Mesendoderm (in vitro differentiated cells): ENCODE measurements around the gene RPP40.
A peak's percentile ranks its signal among the peaks of the same experiment; 100 is the strongest.
"Not testable (repeated sequence)": the region's sequence is repeated elsewhere in the genome, so short reads cannot be mapped to it uniquely, and the experiment has no call there.

Experiments used
- DNase-seq: peaks from one replicate; pipeline ENCODE4 v3.0.0; 2013
- H2AK5ac ChIP-seq: 2 replicates; pipeline ENCODE4 v1.6.1; 2013; ENCODE audit warnings: low read length, inconsistent platforms
- H2BK120ac ChIP-seq: 2 replicates; pipeline ENCODE4 v1.6.1; 2013; ENCODE audit warnings: low read depth, mild to moderate bottlenecking, low read length, moderate library complexity, mixed read lengths
- H2BK15ac ChIP-seq: replicated peaks from 2 replicates; pipeline ENCODE4 v1.6.1; 2013; ENCODE audit warnings: low read depth, mild to moderate bottlenecking, moderate library complexity
- H2BK5ac ChIP-seq: 2 replicates; pipeline ENCODE4 v1.6.1; 2013; ENCODE audit warnings: low read length, inconsistent platforms
- H3K18ac ChIP-seq: 2 replicates; pipeline ENCODE4 v1.6.1; 2013; ENCODE audit warnings: mild to moderate bottlenecking, low read length, mixed read lengths
- H3K23ac ChIP-seq: one replicate; pipeline ENCODE4 v1.6.1; 2013; ENCODE audit warnings: low read length
- H3K27ac ChIP-seq: 2 replicates; pipeline ENCODE4 v1.5.1; 2013; ENCODE audit warnings: low read depth, mild to moderate bottlenecking, inconsistent platforms, low read length, moderate library complexity
- H3K27me3 ChIP-seq: 2 replicates; pipeline ENCODE4 v1.6.1; 2013; ENCODE audit warnings: low read length, control low read depth, mild to moderate bottlenecking, inconsistent platforms; ENCODE audit not compliant: insufficient read depth, poor library complexity
- H3K36me3 ChIP-seq: 2 replicates; pipeline ENCODE4 v1.6.1; 2013; ENCODE audit warnings: low read length, inconsistent platforms; ENCODE audit not compliant: control insufficient read depth, insufficient read depth
- H3K4ac ChIP-seq: one replicate; pipeline ENCODE4 v1.6.1; 2013; ENCODE audit warnings: low read depth, mild to moderate bottlenecking, low read length, moderate library complexity
- H3K4me1 ChIP-seq: 2 replicates; pipeline ENCODE4 v1.6.1; 2013; ENCODE audit warnings: low read depth, low read length, inconsistent platforms; ENCODE audit not compliant: control insufficient read depth
- H3K4me2 ChIP-seq: 2 replicates; pipeline ENCODE4 v1.6.1; 2013; ENCODE audit warnings: low read length
- H3K4me3 ChIP-seq: 2 replicates; pipeline ENCODE4 v1.5.1; 2013; ENCODE audit warnings: mild to moderate bottlenecking, low read length
- H3K56ac ChIP-seq: one replicate; pipeline ENCODE4 v1.6.1; 2013; ENCODE audit warnings: low read length
- H3K79me1 ChIP-seq: 2 replicates; pipeline ENCODE4 v1.6.1; 2013; ENCODE audit warnings: low read length, inconsistent platforms
- H3K79me2 ChIP-seq: 2 replicates; pipeline ENCODE4 v1.6.1; 2013; ENCODE audit warnings: mild to moderate bottlenecking, low read length; ENCODE audit not compliant: control insufficient read depth, insufficient read depth
- H3K9ac ChIP-seq: 2 replicates; pipeline ENCODE4 v1.6.1; 2013; ENCODE audit warnings: low read length, inconsistent platforms
- H4K5ac ChIP-seq: one replicate; pipeline ENCODE4 v1.6.1; 2013; ENCODE audit warnings: low read length
- H4K8ac ChIP-seq: one replicate; pipeline ENCODE4 v1.6.1; 2013; ENCODE audit warnings: low read depth, mild to moderate bottlenecking, control low read depth, low read length, moderate library complexity
- WGBS: extraction: QIAGEN DNeasy Blood & Tissue Kit; methylation state at CpG from one replicate; pipeline ENCODE4 v1.1.7; 2013; ENCODE audit warnings: low lambda C conversion rate, missing lambda C conversion rate; ENCODE audit not compliant: insufficient coverage; ENCODE audit errors: extremely low coverage; 5-methylcytosine and 5-hydroxymethylcytosine counted together

The RPP40 gene

DNA sequence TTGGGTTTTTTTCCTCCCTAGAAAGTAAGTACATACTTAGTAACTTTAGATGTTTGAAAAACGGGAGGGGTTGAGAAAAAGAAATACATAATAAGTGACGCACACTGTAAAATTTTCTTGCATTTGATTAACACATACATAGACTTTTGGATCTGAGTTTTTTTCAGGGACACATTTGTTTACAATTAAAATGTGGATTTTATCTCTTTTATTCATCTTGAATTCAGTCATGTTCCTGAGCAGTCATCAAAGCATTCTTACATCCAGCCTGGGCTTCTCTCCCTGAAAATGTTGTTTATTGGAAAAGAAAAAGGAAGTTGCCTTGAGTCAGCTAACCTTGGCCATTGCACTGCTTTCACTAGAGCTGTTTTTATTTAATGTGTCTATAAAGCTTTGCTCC lies 8.7 kb upstream of the RPP40 start:
- no peak overlapping the region for H2BK5ac ChIP-seq
- no peaks in the 10 kb centered on the region for H3K36me3 ChIP-seq
- no peaks in the 10 kb centered on the region for H3K79me1 ChIP-seq
- H3K18ac ChIP-seq = no peak overlapping the region
- H2BK15ac ChIP-seq = no peak overlapping the region
- H3K56ac ChIP-seq = no peak overlapping the region
- no peak overlapping the region for H2BK120ac ChIP-seq
- H3K4ac ChIP-seq = no peak overlapping the region
- no peak overlapping the region for H3K4me3 ChIP-seq
- no peak overlapping the region for H4K5ac ChIP-seq
- H3K9ac ChIP-seq = no peak overlapping the region
- no peak overlapping the region for H4K8ac ChIP-seq
- WGBS = no CpG with 5 or more reads among the region's 2 CpGs
- no peaks in the 10 kb centered on the region for H3K4me1 ChIP-seq
- H2AK5ac ChIP-seq = no peak overlapping the region
- no peak for DNase-seq
- H3K27ac ChIP-seq = no peak overlapping the region
- no peak overlapping the region for H3K4me2 ChIP-seq
- no peak overlapping the region for H3K23ac ChIP-seq
- H3K27me3 ChIP-seq = no peaks in the 10 kb centered on the region
- no peaks in the 10 kb centered on the region for H3K79me2 ChIP-seq

DNA sequence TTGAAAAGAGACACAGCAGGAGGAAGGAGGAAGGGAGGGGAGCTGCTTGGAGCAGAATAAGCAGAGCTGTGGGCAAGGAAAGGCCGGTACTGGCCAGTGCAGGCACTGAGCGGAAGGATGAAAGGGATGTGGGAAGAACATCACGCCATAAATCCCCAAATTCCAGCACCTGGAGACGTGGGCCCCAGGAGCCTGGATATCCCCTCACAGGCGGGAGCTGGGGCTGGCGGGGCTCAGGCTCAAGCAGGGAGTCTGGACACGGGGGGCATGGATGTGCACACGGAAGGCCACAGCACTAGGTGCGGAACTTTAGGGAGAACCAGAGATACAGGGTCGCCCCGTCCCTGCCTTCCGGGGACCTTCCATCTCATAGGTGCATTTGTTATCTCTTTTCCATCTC lies 7.5 kb upstream of the RPP40 start:
- Histone ChIP-seq H4K8ac (no peak overlapping the region), H3K9ac (no peak overlapping the region), H3K27me3 (no peaks in the 10 kb centered on the region), H4K5ac (no peak overlapping the region), H2BK120ac (no peak overlapping the region), H3K4me3 (no peak overlapping the region), H3K79me1 (no peaks in the 10 kb centered on the region), H2BK5ac (no peak overlapping the region), H3K4ac (no peak overlapping the region), H3K27ac (no peak overlapping the region), H3K79me2 (no peaks in the 10 kb centered on the region), H3K4me1 (no peaks in the 10 kb centered on the region), H2BK15ac (no peak overlapping the region), H2AK5ac (no peak overlapping the region), H3K36me3 (no peaks in the 10 kb centered on the region), H3K18ac (no peak overlapping the region), H3K4me2 (no peak overlapping the region), H3K23ac (no peak overlapping the region), H3K56ac (no peak overlapping the region)
- DNase-seq = no peak
- WGBS = no CpG with 5 or more reads among the region's 12 CpGs

DNA sequence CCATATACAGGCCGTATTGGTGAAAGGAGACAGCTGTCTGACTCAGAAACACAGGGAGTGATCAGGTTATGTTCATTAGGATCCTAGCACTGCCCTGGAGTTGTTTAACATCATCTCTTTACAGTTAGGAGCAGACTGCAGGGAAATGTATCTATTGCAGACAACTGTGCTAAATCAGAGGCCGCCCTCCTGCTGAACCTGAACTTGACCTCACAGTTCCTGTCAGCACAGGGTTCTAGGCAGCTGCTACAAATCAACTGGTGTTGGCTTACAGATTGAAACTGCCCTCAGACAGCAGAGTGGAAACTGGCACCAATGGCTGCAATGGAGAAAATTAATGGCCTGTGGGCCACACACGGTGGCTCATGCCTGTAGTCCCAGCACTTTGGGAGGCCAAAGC lies 3.7 kb upstream of the RPP40 start:
- no peak overlapping the region for H3K4ac ChIP-seq
- no peak overlapping the region for H3K4me3 ChIP-seq
- no peaks in the 10 kb centered on the region for H3K4me1 ChIP-seq
- H3K27ac ChIP-seq = no peak overlapping the region
- no peak overlapping the region for H2BK5ac ChIP-seq
- no peak overlapping the region for H3K18ac ChIP-seq
- H3K36me3 ChIP-seq = no peaks in the 10 kb centered on the region
- no peak overlapping the region for H3K9ac ChIP-seq
- H3K27me3 ChIP-seq = no peaks in the 10 kb centered on the region
- no peaks in the 10 kb centered on the region for H3K79me1 ChIP-seq
- H3K79me2 ChIP-seq = no peaks in the 10 kb centered on the region
- H2BK15ac ChIP-seq = no peak overlapping the region
- no peak overlapping the region for H2AK5ac ChIP-seq
- no peak overlapping the region for H3K23ac ChIP-seq
- H4K8ac ChIP-seq = no peak overlapping the region
- no peak overlapping the region for H4K5ac ChIP-seq
- no peak for DNase-seq
- no peak overlapping the region for H2BK120ac ChIP-seq
- no peak overlapping the region for H3K56ac ChIP-seq
- WGBS = no CpG with 5 or more reads among the region's 3 CpGs
- H3K4me2 ChIP-seq = no peak overlapping the region

DNA sequence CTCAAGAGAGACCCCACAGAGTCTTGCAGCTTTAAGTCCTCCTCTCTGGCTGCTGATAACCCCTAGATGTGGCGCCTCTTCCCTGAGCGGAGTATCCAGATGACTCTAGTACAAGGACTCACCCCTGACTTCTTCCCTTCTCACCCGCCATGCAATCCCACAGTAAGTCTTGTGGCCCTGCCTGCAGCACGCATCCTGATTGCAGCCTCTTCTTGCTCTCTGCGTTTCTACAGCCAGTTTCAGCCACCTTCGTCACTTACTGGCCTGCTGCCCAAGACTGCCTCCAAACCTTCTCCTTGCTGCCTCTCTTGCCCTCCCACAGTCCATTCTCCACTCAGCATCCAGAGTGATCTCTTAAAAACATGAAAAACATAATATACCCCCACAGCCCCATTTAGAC lies 2.4 kb upstream of the RPP40 start:
- Histone ChIP-seq H3K18ac (no peak overlapping the region), H3K56ac (no peak overlapping the region), H4K5ac (no peak overlapping the region), H3K4me2 (no peak overlapping the region), H3K4me3 (no peak overlapping the region), H2BK120ac (no peak overlapping the region), H3K4ac (no peak overlapping the region), H3K36me3 (no peaks in the 10 kb centered on the region), H3K4me1 (no peaks in the 10 kb centered on the region), H2AK5ac (no peak overlapping the region), H3K27ac (no peak overlapping the region), H2BK15ac (no peak overlapping the region), H3K79me2 (no peaks in the 10 kb centered on the region), H3K79me1 (no peaks in the 10 kb centered on the region), H3K9ac (no peak overlapping the region), H2BK5ac (no peak overlapping the region), H3K27me3 (no peaks in the 10 kb centered on the region), H3K23ac (peak overlapping the region; percentile 37), H4K8ac (no peak overlapping the region)
- no CpG with 5 or more reads among the region's 6 CpGs for WGBS
- no peak for DNase-seq

- H2BK120ac ChIP-seq, H2AK5ac ChIP-seq, H3K4me3 ChIP-seq, H3K18ac ChIP-seq, H3K4ac ChIP-seq, H3K23ac ChIP-seq, H3K4me1 ChIP-seq, H3K27me3 ChIP-seq, H3K27ac ChIP-seq, H3K56ac ChIP-seq, H4K8ac ChIP-seq, H4K5ac ChIP-seq, H3K79me2 ChIP-seq, H3K36me3 ChIP-seq, H3K79me1 ChIP-seq, H2BK15ac ChIP-seq, H3K9ac ChIP-seq, H3K4me2 ChIP-seq, H2BK5ac ChIP-seq, DNase-seq: not testable (repeated sequence)
- no CpG with 5 or more reads among the region's 5 CpGs for WGBS
Observed at GRCh38 chr6:5005038-5005433, 1.2 kb upstream of the RPP40 start.

DNA sequence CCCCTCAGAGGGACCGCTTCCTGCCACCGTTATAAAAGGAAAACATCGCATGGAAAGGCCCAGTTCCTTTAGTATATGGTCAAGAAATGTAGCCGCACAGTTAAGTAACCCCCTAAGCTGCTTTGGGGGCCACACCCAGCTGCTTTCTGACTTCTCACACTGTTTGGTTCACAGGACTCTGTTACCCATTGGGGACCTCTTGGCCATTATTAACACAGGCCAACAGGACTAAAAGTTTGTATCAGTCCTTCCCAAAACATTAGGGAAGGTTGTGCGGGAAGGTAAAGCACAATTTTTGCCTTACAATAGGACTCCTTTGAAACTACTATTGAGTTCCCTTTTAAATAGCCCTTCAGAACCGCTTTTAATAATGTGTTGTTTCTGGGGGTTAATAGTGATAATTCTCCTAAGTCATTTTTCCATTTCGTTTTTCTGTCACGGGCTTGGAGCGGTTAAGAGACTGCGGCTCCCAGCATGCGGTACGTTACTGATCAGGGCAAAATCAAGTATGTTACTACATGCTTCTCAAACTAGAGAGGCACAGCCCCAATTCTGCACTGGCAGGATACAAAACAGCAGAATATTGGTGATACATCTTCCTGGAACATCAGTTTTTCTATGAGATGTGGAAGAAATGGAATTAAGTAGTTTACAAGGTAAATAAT lies 668 bp upstream of the RPP40 start:
- peak overlapping the region; percentile 75 for H3K9ac ChIP-seq
- no peak overlapping the region for H4K8ac ChIP-seq
- H3K27me3 ChIP-seq = no peaks in the 10 kb centered on the region
- no peaks in the 10 kb centered on the region for H3K36me3 ChIP-seq
- no peak overlapping the region for H3K23ac ChIP-seq
- peak overlapping the region; percentile 66 for H3K4me3 ChIP-seq
- H2AK5ac ChIP-seq = no peak overlapping the region
- peak overlapping the region; percentile 87 for H3K18ac ChIP-seq
- DNase-seq = no peak
- no peak overlapping the region for H2BK15ac ChIP-seq
- no CpG with 5 or more reads among the region's 12 CpGs for WGBS
- no peaks in the 10 kb centered on the region for H3K79me1 ChIP-seq
- no peak overlapping the region for H3K27ac ChIP-seq
- peak overlapping the region; percentile 88 for H3K56ac ChIP-seq
- H4K5ac ChIP-seq = no peak overlapping the region
- H3K79me2 ChIP-seq = no peaks in the 10 kb centered on the region
- H2BK5ac ChIP-seq = no peak overlapping the region
- peak overlapping the region; percentile 70 for H3K4me2 ChIP-seq
- H3K4ac ChIP-seq = no peak overlapping the region
- no peak overlapping the region for H2BK120ac ChIP-seq
- no peaks in the 10 kb centered on the region for H3K4me1 ChIP-seq
